Stimulated activated CD4-positive, alpha-beta T cell treated with anti-CD3 and anti-CD28 coated beads, Interleukin-4, amount 100 ng/mL, for 1 hour (primary cell): ENCODE results near the gene PGM2L1.

Experiments used
- DNase-seq: peaks from one replicate; pipeline ENCODE4 v3.0.0-alpha.2; 2020

PGM2L1 gene

GRCh38 chr11:74288161-74288560 lies 110.1 kb downstream of the PGM2L1 start:
- DNase-seq: no peak

GRCh38 chr11:74284466-74284865 lies 113.8 kb downstream of the PGM2L1 start:
- DNase-seq: no peak

GRCh38 chr11:74283580-74284180 lies 114.6 kb downstream of the PGM2L1 start:
- DNase-seq: no peak

GRCh38 chr11:74282914-74283371 lies 115.3 kb downstream of the PGM2L1 start:
- no peak for DNase-seq

- no peak for DNase-seq
These were observed 115.8 kb downstream of the PGM2L1 start for GRCh38 chr11:74282421-74282820.

GRCh38 chr11:74280494-74280893 lies 117.7 kb downstream of the PGM2L1 start:
- DNase-seq: no peak
